NCI-H1436 treated with DMSO at 0.1 percent for 48 hours (cell line): ENCODE results near the gene CCDC196.

Experiments
- DNase-seq: peaks from one replicate; lab custom pipeline; 2025; lab: John Stamatoyannopoulos, UW

CCDC196 gene, protein sequence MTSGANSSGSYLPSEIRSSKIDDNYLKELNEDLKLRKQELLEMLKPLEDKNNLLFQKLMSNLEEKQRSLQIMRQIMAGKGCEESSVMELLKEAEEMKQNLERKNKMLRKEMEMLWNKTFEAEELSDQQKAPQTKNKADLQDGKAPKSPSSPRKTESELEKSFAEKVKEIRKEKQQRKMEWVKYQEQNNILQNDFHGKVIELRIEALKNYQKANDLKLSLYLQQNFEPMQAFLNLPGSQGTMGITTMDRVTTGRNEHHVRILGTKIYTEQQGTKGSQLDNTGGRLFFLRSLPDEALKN

DNA sequence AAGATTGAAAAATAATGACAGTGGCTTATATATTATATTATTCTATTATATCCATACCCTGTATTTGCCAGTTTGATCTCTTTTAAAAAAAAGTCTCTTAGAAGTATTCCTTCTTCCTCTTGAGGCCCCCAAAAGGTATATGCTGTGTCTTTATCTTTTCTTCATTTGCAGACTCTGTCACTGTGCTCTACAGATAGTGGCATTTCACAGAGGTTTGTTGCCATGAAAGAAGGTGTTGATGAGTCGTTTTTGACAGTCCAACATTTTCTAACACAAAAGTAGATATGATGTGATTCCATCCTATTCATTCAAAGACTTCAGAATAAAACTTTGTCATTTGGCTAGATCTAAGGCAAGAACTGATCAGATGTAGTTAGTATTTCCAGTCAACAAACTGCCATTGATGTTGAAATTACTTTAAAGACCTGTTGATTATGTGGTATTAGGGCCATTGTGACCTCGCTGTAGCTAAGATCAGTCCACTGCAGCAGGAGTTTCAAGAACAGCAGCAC, at the start of gene CCDC196:
CCDC196 (plus strand) TSS at position 462 of the 512 bp plus-strand sequence. CDS start 132 bp downstream, outside the sequence.
- no peak for DNase-seq

DNA sequence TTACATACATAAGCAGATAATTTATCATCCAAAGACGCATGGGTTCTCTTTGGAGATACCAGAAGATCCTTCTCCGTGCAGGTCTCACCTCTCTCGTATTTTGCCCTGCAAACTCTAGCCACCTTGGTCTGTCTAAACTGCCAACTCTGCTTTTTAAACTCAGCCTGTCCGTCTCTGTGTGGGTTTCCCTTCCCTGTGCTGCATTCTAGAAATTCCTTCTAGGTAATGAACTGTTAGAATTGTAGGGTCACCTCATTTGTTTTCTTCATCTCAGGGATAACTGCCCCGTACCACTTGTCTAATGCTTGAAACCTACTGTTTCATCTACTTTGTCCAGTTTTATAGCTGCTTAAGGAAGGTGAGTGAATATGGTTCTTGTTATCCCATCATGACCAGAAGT, 45.4 kb upstream of the CCDC196 start:
- no peak for DNase-seq

DNA sequence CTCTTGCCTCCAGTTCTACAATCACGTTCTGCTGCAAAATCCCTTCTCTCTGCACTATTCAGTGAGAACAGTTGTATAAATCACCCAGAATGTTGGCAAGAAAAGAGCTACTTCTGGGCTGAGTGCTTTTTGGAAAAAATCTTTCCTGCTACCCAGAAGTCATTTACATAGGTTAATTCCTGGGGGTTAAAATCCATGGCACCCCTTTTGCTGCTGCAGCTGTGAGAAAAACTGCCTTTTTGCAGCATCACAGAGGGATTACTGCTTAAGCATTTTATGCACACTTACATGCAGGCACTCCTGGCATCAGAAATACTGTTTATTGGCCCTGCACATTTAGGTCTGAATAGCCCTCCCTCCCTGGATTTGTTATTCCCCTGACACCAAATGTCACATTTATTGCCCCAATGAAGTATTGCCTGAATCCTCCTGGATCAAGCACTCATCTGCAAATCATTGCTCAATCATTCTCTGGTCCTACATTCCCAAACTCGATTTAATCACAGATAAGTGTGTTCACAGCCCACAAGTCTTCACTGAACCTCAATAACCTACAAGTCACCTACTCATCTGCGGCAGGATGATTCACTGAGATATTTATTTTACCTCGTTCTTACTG, 43.1 kb upstream of the CCDC196 start:
- no peak for DNase-seq

DNA sequence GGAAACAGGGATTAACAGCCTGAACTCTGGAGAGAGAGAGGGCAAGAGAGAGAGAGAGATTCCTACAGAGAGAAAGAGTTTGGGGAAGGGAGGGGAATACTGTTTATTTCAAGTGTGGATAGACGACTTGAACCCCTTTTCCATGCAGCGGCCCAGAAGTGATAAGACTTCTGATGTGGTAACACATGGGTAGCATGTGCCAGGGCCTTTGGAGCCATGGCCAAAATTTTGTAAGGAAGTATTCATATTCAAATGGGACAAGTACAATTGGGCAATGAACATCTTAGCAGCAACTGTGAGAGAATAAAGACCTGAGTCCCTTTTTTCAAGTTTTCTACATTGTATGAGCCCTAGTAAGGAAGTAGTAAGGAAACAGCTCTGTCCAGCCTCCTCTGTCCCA, 42.4 kb upstream of the CCDC196 start:
- DNase-seq = no peak

DNA sequence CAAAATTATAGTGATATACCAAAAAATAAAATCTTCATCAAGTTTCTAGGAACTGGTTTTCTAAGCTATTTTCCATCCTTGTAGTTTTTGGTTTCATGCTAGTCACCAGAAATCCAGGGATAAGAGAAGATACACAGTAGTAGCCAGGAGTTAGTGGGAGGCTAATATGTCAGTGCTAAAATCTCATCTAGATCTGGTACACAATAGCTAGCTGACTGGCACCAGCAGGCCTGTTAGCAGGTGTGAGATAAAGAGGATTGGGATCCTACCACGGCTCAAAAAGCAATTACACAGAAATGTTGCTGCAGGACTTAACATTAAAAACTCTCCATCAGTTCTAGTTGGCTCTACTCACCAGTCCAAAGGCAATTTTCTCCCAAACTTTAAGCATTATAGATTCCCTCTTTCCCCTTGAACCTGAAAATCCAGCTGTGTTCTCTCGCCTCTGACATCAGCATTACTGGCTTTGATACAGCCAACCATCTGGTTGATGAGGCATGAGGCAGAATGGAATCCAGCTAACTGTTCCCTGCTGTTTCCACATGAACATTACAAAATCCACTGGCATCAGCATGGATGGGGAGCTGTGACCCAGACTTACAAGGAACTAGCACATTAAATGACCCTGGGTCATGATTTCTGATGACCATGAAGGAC, 41.8 kb upstream of the CCDC196 start:
- DNase-seq = no peak

DNA sequence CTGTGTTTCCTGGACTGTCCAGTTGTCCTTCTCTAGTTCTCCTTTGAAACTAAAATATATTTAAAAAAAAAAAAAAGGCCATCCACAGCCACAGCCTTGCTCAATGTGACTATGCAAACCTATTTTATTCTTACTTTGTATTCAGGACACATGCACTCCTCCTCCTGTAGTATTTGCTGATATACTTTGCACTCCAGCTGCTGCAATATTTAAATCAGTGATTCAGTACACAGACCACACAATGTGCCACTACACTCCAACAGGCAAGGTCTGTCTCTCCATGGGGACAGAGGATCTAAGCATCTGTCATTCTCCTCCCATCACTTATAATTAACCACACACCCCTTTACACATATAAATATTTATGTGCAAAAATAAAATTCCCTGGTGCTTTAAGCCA, 40.2 kb upstream of the CCDC196 start:
- DNase-seq = no peak

DNA sequence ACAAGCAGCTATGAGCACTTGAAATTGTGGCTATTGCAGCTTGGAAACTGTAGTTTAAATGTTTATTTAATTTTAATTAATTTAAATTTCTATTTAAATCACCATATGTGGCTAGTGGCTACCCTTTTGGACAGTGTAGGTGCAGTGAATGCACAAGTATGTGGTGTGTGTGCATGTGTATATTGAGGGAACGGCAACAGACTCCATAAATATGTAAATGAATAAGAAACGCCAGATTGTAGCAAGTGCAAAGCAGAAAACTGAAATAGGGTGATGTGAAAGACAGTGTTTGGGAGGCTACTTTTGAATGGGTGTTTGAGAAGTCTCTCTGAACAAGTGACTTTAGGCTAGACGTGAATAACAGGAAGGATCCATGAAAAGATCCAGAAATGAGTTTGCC, 32.7 kb upstream of the CCDC196 start:
- no peak for DNase-seq

DNA sequence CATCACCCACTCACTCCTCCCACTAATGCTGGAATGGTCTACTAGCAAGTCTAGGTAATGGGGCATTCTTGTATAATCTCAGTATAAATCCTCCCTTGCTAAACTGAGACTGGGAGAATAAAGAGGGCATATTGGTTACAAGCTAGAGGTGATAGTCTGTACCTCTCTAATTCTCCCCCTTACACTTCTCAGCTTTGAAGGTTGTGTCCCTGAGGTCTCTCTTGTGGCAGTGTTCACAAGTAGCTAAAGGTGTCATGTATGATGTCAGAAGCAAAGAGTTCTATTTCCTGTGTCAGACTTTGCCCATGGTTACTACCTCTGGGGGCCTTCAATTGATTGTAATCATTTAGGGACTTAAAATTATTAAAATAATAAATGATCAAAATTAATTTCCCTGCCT, 26.6 kb upstream of the CCDC196 start:
- DNase-seq = no peak

DNA sequence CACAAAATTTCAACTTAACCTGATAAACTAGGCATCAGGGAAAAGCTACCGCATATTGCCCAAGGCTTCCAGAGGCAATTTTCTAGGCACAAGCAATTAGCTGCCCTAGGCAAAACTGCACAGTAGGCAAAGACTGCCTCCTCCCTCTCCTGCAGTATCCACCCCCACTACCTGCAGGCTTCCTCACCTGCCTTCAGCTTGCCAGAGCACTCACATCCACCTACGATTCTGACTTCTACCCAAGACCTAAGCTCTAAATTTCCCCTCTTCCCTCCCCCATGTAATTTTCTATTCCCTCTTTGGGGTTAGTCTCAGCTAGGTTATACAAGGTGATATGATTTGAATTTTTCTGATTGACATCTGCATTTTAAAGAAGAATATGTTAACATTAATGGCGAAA, 21.9 kb upstream of the CCDC196 start:
- no peak for DNase-seq

DNA sequence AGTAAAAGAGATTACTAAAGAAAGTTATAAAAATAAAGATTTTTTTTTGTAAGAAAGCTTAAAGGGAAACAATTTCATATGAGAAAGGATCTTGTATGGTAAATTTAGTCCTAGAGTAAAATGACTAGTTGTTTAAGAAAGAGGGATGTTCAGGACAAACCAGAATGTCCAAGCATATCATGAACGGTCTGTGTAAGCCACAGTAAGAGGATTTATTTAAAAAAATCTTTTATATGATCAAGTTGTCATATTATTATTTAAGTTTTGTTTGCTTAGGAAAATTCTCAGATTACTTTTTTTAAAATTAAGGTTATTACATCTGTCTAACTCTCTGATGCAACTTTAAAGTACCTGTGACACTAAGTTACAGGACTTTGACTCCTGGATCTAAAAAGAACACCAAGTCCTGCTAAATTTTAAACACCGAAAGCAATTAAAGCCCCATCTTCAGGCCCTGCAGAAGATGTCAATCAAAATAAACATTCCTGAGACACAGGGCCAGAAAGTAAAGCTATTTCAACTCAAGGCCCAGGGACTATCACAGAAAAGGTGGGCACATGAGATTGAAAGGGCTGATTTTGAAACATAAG, 17.3 kb upstream of the CCDC196 start:
- DNase-seq = no peak

DNA sequence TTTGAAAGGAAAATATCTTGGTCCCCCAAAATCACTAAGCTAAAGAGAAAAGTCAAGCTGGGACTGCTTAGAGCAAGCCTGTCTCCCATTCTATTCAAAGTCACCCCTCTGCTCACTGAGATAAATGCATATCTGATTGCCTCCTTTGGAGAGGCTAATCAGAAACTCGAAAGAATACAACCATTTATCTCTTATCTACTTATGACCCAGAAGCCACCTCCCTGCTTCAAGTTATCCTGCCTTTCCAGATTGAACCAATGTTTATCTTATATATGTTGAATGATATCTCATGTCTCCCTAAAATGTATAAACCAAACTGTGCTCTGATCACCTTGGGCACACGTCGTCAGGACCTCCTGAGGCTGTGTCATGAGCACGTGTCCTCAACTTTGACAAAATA, 14.6 kb upstream of the CCDC196 start:
- DNase-seq = no peak

DNA sequence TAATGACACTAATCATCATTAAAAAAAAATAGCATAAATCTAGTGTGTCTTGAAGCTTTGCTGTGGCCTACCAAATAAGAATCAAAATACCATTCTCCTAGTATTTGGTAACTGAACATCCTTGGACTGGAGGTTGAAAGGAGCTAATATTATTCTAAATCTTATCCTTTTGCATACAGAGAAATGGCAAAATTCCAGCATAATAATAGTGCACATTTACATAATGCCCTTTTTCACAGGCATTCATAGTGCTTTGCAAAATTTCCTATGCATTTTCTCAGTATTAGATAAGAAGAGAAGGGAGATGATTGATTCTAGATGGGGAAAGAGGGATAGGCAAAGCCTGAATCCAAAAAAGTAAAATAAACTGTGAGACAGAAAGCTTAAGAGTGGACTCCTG, 13.9 kb upstream of the CCDC196 start:
- DNase-seq = no peak

DNA sequence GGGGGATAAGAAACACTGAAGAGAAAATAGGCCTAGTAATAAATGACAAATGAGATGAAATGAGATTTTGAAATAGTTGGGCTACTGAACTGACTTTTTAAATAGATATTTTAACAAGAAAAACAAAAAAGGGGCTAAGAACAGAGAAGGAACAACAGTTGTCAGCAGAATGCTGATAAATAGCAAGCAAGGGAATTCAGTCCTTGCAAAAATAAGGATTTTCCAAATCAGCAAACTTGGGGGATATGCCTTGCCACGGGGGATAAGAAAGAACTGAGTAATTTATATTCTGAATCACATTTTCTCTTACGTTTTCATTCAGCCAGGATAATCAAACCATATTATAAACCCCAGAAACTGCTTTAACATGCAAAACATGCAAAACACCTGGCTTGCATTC, 12.9 kb upstream of the CCDC196 start:
- no peak for DNase-seq

DNA sequence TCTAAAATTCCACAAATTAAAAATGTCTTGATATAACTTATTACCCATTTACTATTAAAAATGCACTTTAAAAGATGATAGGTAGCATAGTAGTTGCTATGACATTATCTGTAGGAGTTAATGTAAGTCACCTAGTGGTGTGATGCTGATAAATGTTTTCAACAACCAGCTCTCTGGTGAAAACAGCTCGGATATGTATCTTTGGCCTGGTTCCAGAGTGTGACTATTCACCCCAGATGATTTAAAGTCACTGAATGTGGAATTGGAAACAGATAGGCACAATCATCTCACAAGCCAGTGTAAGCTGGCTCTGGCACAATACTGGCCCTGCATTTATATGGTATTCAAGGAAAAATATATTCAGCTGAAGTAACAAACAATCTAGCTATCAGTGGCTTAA, 9.2 kb upstream of the CCDC196 start:
- DNase-seq = no peak

DNA sequence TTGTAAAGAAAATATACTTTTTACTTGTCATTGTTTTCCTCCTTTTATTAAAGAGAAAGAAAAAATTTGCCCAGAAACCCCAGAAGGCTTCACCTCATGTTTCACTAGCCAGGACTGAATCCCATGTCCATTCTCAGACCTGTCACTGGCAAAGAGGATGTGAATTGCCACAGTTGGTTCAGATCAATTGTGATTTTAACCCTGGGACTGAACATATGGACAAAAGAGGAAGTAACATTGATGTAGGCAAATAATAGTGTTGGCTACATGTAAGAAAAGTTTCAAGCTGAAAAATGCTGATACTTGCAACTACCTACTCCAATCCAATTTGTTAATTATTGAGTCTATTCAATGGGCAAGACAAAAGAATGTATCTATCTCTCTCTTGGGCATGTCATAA, 8.6 kb upstream of the CCDC196 start:
- no peak for DNase-seq

DNA sequence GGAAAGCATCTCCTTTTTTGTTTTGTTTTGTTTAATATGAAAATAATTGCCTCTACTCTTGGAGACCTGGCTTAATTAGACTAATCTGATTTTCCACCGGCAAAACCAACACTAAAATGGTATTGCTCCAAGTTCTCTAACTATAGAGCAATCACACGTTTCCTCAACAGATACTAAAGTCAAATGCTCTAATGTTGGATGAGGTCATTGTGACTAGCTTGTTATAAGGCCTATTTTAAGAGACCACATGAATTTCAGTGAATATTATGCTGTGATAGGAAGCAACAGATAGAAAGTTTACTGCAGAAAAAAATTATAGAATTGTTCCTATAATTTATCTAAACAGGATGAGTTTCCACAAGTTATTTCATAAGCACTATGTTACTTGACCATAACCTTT, 3.3 kb upstream of the CCDC196 start:
- DNase-seq = no peak

DNA sequence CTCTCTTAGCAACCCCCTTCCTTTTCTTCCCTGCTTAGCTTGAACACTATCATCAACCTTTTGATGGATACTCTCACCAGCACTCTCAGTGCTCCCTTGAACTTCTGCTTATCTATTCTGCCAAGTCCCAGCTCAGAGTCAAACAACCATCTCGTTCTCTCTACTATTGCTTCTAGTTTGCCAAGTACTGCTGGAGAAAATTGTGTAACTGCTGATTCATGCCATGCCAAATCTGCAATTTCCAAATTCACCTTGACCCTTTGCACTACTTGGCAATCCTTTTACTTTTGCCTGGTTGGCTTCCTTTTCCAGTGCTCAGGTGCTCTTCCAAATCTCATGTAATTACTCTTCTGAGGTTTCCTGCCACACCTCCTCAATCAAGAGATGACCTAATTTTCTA, 2.8 kb upstream of the CCDC196 start:
- no peak for DNase-seq

DNA sequence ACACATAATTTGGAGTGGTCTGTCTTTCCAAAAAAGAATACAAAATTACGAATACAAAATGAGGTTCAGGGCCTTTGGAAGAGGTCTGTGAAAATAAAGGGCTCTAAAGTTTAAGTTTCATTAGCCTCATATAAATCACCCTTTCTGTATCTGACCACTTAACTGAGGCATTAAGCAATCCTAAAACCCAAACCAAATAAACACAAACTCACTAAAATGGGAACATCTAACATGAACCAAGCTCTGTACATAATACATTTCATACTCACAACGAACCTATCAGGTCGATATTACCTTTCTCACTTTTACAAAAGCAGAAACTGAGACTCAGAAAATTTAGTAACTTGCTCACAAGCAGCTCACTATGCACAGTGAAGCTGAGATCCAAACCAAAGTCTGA, 1.1 kb upstream of the CCDC196 start:
- DNase-seq = no peak

DNA sequence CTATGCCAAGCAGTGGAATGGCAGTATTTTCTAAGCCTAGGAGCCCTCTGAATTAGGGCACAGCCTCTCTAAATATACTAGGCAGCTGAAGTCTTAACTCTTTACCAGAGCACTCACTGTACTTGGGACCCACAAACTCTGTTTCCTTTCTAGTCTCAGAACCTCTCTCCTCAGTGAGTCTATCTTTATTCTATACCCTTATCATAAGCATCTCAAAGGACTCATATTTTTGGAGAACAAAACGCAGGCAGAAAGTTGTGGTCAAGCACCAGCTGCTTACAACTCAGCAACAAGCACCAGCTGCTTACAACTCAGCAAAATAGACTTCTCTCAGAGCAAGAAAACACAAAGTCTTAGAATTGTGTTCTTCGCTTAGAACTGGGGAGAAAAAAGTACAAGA, 993 bp downstream of the CCDC196 start:
- DNase-seq = no peak

DNA sequence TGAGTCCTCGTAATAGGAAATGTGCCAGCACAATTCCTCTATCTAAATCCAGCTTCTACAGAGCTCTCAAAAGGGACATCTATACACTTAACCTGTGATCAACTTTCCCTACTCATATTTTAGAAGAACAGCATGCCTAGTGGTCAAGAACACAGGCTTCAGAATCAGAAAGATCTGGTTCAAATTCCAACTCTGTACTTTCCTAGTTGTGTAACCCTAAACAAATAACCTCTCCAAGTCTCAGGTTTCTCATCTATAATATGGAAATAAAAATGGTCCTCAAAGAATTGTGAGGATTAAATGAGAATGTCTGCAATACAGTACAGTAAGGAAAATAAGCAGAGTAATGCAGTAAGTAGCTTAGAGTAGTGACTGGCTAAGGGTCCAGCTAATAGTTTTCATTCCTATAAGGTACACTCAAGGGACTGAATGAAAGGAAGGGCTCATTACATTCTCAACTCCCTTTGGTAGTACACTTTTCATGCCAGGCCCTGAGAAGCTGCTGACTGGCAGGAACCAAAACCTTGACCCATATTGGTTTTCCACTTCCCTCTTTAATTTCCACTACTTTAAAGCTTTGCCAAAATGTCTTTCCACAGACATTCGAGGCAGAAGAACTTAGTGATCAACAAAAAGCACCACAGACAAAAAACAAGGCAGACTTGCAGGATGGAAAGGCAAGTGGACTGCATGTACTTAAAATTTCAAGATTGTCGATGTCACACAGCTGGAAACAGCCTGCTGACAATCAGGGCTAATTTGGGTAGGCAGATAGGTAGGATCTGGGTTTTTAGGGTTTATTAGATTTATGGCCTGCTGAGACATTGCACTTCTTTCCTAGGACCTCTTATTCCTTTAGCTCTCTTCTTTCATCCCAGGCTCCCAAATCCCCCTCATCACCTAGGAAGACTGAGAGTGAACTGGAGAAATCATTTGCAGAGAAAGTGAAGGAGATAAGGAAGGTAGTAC, 4.3 kb downstream of the CCDC196 start:
- DNase-seq = no peak

DNA sequence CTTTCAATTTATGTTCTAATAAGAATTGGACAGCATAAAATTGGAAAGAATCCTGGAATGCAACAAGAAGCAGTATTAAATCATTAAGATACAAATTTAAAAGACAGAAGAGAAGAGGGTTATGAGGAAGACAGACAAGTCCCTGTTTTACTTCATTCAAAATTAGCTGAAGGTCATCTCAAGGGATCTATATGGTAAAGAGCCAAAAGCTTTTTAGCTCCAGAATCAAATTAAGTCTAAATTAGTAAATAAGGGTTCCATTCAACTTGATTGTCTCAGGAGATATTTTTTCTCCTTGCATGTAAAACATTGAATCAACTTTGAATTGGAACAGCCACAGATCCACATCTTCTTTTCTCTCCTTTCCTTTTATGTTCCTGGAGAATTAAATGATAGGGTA, 7.6 kb downstream of the CCDC196 start:
- DNase-seq = no peak
